GM18951 (cell line): ENCODE results near the gene MBD2.

Source experiments
- POLR2A ChIP-seq: IDR thresholded peaks from 4 replicates; pipeline ENCODE4 v1.6.1; 2011; ENCODE audit warnings: mild to moderate bottlenecking; ENCODE audit not compliant: insufficient read length, insufficient read depth; ENCODE audit errors: extremely low read depth
- in situ Hi-C: fragments of 300-500 bp; cut with MboI; formaldehyde crosslinking; loops from one replicate; pipeline ENCODE4 v1.12.0; 2022; ENCODE audit warnings: low sequenced_read_pairs, mixed read lengths, inconsistent platforms; ENCODE audit not compliant: unreplicated experiment

Gene MBD2

DNA sequence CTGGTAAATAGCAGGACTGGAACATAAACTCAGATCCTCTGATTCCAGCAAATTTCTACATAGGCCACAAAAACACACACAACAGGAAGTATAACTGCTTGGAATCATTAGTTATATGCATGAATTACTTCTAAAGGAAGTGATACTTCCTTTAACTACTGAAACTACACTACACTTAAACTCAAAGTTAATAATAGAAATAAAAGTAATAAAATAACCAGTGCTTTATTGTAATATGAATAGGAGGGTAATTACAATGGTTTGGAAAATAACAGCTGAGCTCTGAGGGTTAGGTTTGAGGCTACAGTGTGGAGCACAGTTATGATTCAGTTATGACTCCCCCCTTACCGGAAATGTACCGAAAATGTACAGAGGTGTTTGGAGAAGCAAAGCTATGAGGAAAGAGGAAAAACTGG lies 26.4 kb upstream of the MBD2 start:
- in situ Hi-C loops: no loop called here
- TF ChIP-seq POLR2A: no peak

GRCh38 chr18:54247511-54248175 lies 23.2 kb upstream of the MBD2 start:
- TF ChIP-seq POLR2A: no peak
- in situ Hi-C loops: no loop called here

- in situ Hi-C loops: no loop called here
- TF ChIP-seq POLR2A: no peak
These were observed 17.9 kb upstream of the MBD2 start for GRCh38 chr18:54242327-54242726.

- no peak for TF ChIP-seq POLR2A
- in situ Hi-C loops: no loop called here
These were observed 17.0 kb upstream of the MBD2 start for GRCh38 chr18:54241483-54241882.

DNA sequence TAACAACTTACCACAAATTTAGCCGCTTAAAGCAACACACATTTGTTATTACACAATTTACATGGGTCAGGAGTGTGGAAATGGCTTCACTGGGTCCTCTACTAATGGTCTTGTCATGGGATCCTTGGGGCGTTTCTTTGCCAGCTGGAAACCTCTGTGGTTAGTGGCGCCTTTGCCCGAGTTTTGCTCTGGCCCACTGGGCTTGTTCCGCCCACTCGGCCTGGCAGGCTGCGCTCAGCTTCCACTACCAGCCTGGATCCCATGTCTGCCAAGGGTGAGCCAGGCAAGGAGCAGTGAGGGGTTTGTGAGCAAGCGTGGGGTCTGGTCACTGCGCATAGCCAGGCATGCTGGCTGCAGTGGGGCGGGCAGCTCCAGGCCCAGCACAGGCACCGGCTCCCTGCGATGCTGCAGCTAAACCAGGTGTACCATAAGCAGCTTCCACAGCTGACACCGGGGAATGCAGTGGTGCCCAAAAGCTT lies 16.2 kb upstream of the MBD2 start:
- in situ Hi-C loops: no loop called here
- TF ChIP-seq POLR2A: no peak

DNA sequence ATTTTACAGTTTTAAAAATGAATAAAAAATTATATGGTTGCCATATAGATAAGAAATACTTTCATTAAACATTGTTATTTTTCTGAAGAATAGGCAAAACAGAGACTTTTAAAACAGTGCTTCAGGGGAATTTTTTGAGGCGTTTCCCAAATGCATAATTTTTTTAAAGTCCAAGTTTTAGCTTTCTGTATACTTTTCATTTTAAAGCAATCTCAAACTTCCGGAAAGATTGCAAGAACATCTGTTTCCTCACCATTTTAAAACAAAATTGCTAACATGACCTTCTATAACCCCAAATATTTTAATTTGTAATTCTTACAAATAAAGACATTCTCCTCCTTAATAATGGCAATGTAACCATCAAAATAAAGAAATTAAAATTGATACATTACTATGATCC lies 15.1 kb upstream of the MBD2 start:
- no peak for TF ChIP-seq POLR2A
- in situ Hi-C loops: no loop called here

DNA sequence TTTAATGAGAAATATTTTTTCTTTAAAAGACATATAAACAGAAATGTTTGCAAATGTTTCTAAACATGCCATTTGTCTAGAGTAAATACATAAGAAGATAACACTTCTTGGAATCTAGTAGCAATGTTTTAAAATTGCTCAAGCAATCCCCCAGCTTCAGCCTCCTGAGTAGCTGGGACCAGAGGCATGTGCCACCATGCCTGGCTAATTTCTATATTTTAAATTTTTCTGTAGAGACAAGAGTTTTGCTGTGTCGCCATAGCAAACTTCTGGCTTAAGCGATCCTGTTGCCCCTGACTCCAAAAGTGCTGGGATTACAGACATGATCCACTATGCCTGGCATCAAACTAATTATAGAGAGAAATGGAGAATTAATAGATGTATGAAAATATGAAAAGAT lies 14.6 kb upstream of the MBD2 start:
- in situ Hi-C loops: no loop called here
- TF ChIP-seq POLR2A: no peak

GRCh38 chr18:54238173-54238936 lies 13.9 kb upstream of the MBD2 start:
- no peak for TF ChIP-seq POLR2A
- in situ Hi-C loops: no loop called here

DNA sequence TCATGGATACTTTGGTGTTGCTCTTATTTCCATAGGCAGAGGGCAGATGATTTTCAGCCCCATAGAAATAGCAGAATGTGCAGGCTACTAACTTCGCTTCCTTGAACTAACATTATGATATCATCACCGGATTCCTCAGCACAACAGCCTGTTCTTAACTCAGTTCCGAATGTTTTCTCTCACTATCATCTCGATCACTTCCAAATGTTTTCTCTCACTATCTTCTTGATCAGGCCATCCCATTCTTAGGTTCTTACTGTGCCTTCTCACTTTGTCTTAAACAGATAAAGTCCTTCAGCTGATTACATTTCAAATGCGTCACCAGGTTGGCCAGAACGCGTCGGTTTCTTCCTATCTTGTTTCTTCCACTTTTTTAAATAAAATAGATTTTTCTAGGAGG lies 11.4 kb upstream of the MBD2 start:
- in situ Hi-C loops: no loop called here
- TF ChIP-seq POLR2A: no peak

DNA sequence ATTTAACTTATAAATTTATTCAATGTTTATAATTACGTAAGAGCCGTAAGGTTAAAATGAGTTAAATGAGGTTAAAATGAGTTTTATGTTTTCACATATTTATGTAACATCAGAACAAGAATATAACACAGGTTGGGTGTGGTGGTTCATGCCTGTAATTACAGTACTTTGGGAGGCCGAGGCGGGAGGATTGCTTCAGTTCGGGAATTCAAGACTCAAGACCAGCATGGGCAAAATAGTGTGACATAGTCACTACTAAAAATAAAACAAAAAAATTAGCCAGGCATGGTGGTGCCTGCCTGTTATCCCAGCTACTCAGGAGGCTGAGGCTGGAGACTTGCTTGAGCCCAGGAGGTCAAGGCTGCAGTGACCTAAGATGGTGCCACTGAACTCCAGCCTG lies 9.3 kb upstream of the MBD2 start:
- in situ Hi-C loops: no loop called here
- no peak for TF ChIP-seq POLR2A

- no peak for TF ChIP-seq POLR2A
- in situ Hi-C loops: no loop called here
These were observed 8.8 kb upstream of the MBD2 start for GRCh38 chr18:54233228-54233625.

- in situ Hi-C loops: no loop called here
- no peak for TF ChIP-seq POLR2A
These were observed 8.2 kb upstream of the MBD2 start for GRCh38 chr18:54232485-54233227.

DNA sequence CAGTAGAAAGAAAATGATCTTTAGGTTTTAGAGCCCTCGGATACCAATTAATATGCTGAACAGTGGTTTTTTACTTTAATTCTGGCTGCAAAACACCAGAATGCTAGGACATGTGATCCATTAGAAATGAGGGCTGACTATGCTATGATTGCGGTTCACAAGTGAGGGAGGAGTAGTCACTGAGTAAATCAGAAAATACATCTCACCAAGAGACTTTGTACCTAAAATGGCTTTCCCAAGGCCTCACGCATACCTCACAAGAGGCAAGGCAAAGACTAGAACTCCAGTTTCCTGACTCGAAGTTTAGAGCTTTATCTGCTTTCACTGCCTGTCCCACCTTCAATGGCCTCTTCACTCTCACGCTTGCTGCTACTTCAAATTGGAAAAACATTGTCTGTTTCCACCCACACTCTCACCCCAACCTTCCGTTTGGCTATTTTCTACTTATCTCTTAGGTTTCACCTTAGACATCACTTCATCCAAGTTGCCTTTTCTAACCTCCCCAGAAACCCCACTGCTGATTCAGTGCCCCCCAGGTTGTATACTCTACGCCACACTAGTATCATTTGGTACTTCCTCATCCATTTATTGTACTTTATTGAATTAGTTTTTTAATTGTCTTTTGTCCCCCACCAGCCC lies 5.1 kb upstream of the MBD2 start:
- no peak for TF ChIP-seq POLR2A
- in situ Hi-C loops: loop anchor here (5.0 to 10.0 kb wide), 2 partner anchors 53 to 155 kb away; no protein-coding TSS in a partner anchor

DNA sequence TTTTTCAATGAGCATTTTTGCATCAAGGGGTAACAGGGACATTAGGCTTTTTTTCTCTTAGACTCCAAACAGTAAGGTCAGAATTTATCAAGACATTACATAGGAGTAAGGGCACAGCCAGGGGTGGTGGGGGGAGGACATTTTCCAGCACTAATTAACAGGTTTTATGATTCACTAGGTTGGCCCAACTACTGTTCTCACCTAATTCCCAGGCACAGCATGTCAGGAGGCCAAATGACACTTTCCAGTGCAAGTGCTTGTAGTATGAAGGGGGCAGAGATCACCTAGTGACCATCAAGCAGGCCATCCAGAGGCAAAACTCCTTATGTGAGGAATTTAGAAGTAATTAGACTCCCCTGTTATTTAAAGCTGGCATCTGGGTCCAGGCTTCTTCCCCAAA lies 3.9 kb upstream of the MBD2 start:
- TF ChIP-seq POLR2A: no peak
- in situ Hi-C loops: loop anchor here (5.0 to 10.0 kb wide), 2 partner anchors 54 to 156 kb away; no protein-coding TSS in a partner anchor
